SK-N-SH treated with all-trans-retinoic acid at 6 μM for 48 hours (cell line): ENCODE measurements around the gene PCBP3.

ENCODE experiments used
- ARNTL ChIP-seq: fragments of 450-650 bp; formaldehyde crosslinking; IDR thresholded peaks from 2 replicates; pipeline ENCODE4 v1.5.0; 2020; ENCODE audit warnings: low read depth, mild to moderate bottlenecking, moderate library complexity, borderline replicate concordance
- BACH2 ChIP-seq: fragments of 250-450 bp; sonication (Bioruptor Pico); IDR thresholded peaks from 2 replicates; pipeline ENCODE4 v1.9.0; 2021; ENCODE audit warnings: mild to moderate bottlenecking, borderline replicate concordance
- CREB5 ChIP-seq: fragments of 250-450 bp; sonication (Bioruptor Pico); IDR thresholded peaks from 2 replicates; pipeline ENCODE4 v1.5.1; 2020; ENCODE audit warnings: low read depth, mild to moderate bottlenecking, moderate library complexity
- GLIS3 ChIP-seq: fragments of 250-450 bp; sonication (Bioruptor Pico); IDR thresholded peaks from 2 replicates; pipeline ENCODE4 v1.5.0; 2020; ENCODE audit warnings: mild to moderate bottlenecking, moderate library complexity
- ISL1 ChIP-seq: fragments of 250-450 bp; sonication (Bioruptor Pico); IDR thresholded peaks from 2 replicates; pipeline ENCODE4 v2.1.2; 2022; ENCODE audit warnings: mild to moderate bottlenecking, moderate library complexity
- PATZ1 ChIP-seq: fragments of 250-450 bp; sonication (Bioruptor Pico); IDR thresholded peaks from 2 replicates; pipeline ENCODE4 v1.8.0; 2020; ENCODE audit warnings: mild to moderate bottlenecking, moderate library complexity, borderline replicate concordance
- TCF4 ChIP-seq: fragments of 250-450 bp; sonication (Bioruptor Pico); IDR thresholded peaks from 2 replicates; pipeline ENCODE4 v1.8.0; 2021; ENCODE audit warnings: mild to moderate bottlenecking, moderate library complexity, borderline replicate concordance
- TOX ChIP-seq: fragments of 250-450 bp; sonication (Bioruptor Pico); IDR thresholded peaks from 2 replicates; pipeline ENCODE4 v1.8.0; 2021; ENCODE audit warnings: mild to moderate bottlenecking, moderate library complexity, borderline replicate concordance
- ZFP3 ChIP-seq: fragments of 250-450 bp; sonication (Bioruptor Pico); IDR thresholded peaks from 2 replicates; pipeline ENCODE4 v1.5.0; 2020; ENCODE audit warnings: mild to moderate bottlenecking, moderate library complexity
- ZFP30 ChIP-seq: fragments of 450-650 bp; formaldehyde crosslinking; IDR thresholded peaks from 2 replicates; pipeline ENCODE4 v1.5.0; 2022; ENCODE audit warnings: mild to moderate bottlenecking, moderate library complexity
- TF ChIP-seq, protein P1 (sequence below): fragments of 250-450 bp; sonication (Bioruptor Pico); IDR thresholded peaks from 2 replicates; pipeline ENCODE4 v1.5.1; 2021; ENCODE audit warnings: mild to moderate bottlenecking, moderate library complexity

DNA sequence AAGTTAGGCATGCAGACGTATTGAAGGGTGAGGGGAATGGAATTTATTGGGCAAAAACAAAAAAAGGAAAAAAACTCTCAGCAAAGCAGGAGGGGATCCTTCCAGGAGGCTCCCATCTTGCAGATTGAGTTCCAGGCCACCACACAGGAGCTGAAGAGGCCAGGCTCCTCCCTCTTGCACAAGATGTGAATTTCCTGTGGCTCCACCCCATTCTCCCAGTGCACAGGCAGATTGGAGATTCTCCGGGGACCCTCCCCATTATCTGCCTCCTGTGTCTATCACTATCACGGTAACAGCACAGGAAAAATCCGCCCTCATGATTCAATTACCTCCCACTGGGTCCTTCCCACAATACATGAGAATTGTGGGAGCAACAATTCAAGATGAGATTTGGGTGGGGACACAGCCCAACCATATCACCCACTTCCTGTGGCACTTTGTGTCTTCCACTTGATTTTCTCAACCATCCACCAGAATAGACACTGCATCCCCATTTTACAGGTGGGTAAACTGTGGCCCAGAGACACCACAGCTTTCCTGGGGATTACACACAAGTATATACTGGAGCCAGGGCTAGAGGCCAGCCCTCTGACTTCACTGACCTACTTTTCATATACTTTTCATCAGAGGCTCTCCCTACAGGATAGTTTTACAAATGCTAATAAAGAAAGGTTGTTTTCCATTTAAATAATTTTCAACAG lies 319.2 kb downstream of the PCBP3 start:
- TF ChIP-seq PATZ1 (CRISPR knock-in tag) (no peak), ISL1 (CRISPR knock-in tag) (no peak), ARNTL (CRISPR knock-in tag) (no peak), ZFP30 (CRISPR knock-in tag) (no peak), BACH2 (no peak), GLIS3 (CRISPR knock-in tag) (no peak), TOX (no peak), CREB5 (no peak), TCF4 (CRISPR knock-in tag) (no peak), ZFP3 (CRISPR knock-in tag) (no peak)
- TF ChIP-seq, protein P1, sequence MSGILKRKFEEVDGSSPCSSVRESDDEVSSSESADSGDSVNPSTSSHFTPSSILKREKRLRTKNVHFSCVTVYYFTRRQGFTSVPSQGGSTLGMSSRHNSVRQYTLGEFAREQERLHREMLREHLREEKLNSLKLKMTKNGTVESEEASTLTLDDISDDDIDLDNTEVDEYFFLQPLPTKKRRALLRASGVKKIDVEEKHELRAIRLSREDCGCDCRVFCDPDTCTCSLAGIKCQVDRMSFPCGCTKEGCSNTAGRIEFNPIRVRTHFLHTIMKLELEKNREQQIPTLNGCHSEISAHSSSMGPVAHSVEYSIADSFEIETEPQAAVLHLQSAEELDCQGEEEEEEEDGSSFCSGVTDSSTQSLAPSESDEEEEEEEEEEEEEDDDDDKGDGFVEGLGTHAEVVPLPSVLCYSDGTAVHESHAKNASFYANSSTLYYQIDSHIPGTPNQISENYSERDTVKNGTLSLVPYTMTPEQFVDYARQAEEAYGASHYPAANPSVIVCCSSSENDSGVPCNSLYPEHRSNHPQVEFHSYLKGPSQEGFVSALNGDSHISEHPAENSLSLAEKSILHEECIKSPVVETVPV (CRISPR knock-in tag): no peak
